ENCODE measurements around the gene ZNF320.
"Not testable (repeated sequence)": the region's sequence is repeated elsewhere in the genome, so short reads cannot be mapped to it uniquely, and the experiment has no call there.

The ZNF320 gene

GRCh38 chr19:52917531-52917930, 20.1 kb upstream of the ZNF320 start:
- FAIRE-seq: no peak

GRCh38 chr19:52910648-52911047, 13.2 kb upstream of the ZNF320 start:
- no peak for FAIRE-seq

GRCh38 chr19:52904052-52904780, 6.8 kb upstream of the ZNF320 start:
- not testable (repeated sequence) for FAIRE-seq

GRCh38 chr19:52901842-52902241, 4.4 kb upstream of the ZNF320 start:
- no peak for FAIRE-seq

GRCh38 chr19:52898596-52898995, 1.2 kb upstream of the ZNF320 start:
- FAIRE-seq: not testable (repeated sequence)

GRCh38 chr19:52898101-52898500, 666 bp upstream of the ZNF320 start:
- no peak for FAIRE-seq

- no peak for FAIRE-seq
Measured at GRCh38 chr19:52896431-52897137, 851 bp downstream of the ZNF320 start.

GRCh38 chr19:52891336-52891735, 6.1 kb downstream of the ZNF320 start:
- FAIRE-seq: no peak

- FAIRE-seq: no peak
Measured at GRCh38 chr19:52889931-52890330, 7.5 kb downstream of the ZNF320 start.

- no peak for FAIRE-seq
Measured at GRCh38 chr19:52889076-52889475, 8.4 kb downstream of the ZNF320 start.

GRCh38 chr19:52880895-52881389, 16.5 kb downstream of the ZNF320 start:
- FAIRE-seq: no peak

GRCh38 chr19:52872996-52873395, 24.4 kb downstream of the ZNF320 start:
- not testable (repeated sequence) for FAIRE-seq

- no peak for FAIRE-seq
Measured at GRCh38 chr19:52871466-52871865, 26.0 kb downstream of the ZNF320 start.

- FAIRE-seq: not testable (repeated sequence)
Measured at GRCh38 chr19:52868031-52868430, 29.4 kb downstream of the ZNF320 start.

- FAIRE-seq: not testable (repeated sequence)
Measured at GRCh38 chr19:52857378-52858191, 39.9 kb downstream of the ZNF320 start, which contains the start of gene ZNF468. TSS of gene ZNF468 (minus strand) at chr19:52857619. CDS start at chr19:52854272, 3,347 bp downstream.

GRCh38 chr19:52856540-52857377, 40.7 kb downstream of the ZNF320 start:
- not testable (repeated sequence) for FAIRE-seq
